Cardiac septum (tissue), 1 donor: Measurements from ENCODE around the gene MIPEP. TPM values are rescaled to one million over a fixed set of nuclear protein-coding genes. Genes with fewer than 3 reads are reported as not detected.

ENCODE experiments used
- DNase-seq: peaks from one replicate; pipeline ENCODE4 v3.0.0-alpha.2; 2020; ENCODE audit warnings: low spot score
- intact Hi-C: fragments of 100-400 bp; cut with DNase I; formaldehyde crosslinking; loops from one replicate; pipeline ENCODE4 v1.14.0; 2022
- total RNA-seq: library from RNA; stranded (reverse); fragmentation: NEBNext Ultra II Directional; extraction: Animal tissue kit (Norgen Biotek cat#: 25700); gene quantifications from one replicate; pipeline ENCODE4 v1.2.1, GENCODE V29; 2021
- donor health status: DM: no; HTN: no; CAD: no.

The MIPEP gene
- total RNA-seq, 1 donor from 2014 or later: 30.4 TPM

GRCh38 chr13:23859455-23859854 is 29.7 kb downstream of the MIPEP start:
- intact Hi-C loops: no loop called here
- no peak for DNase-seq

- no peak for DNase-seq
- intact Hi-C loops: no loop called here
Measured at GRCh38 chr13:23858546-23858945, 30.7 kb downstream of the MIPEP start.

- DNase-seq: no peak
- intact Hi-C loops: no loop called here
Measured at GRCh38 chr13:23856008-23856750, 33.0 kb downstream of the MIPEP start.

GRCh38 chr13:23855360-23855759 is 33.8 kb downstream of the MIPEP start:
- no peak for DNase-seq
- intact Hi-C loops: no loop called here

GRCh38 chr13:23852351-23852750 is 36.8 kb downstream of the MIPEP start:
- intact Hi-C loops: no loop called here

GRCh38 chr13:23851106-23851505 is 38.1 kb downstream of the MIPEP start:
- no peak for DNase-seq
- intact Hi-C loops: no loop called here

More at GRCh38 chr13:23852351-23852750, 36.8 kb downstream of the MIPEP start:
- no peak for DNase-seq

GRCh38 chr13:23850134-23850533 is 39.1 kb downstream of the MIPEP start:
- intact Hi-C loops: no loop called here
- no peak for DNase-seq

GRCh38 chr13:23849670-23850069 is 39.5 kb downstream of the MIPEP start:
- DNase-seq: no peak
- intact Hi-C loops: no loop called here

GRCh38 chr13:23848646-23849141 is 40.5 kb downstream of the MIPEP start:
- intact Hi-C loops: no loop called here
- no peak for DNase-seq

GRCh38 chr13:23848019-23848418 is 41.2 kb downstream of the MIPEP start:
- DNase-seq: no peak
- intact Hi-C loops: no loop called here

- intact Hi-C loops: no loop called here
- no peak for DNase-seq
Measured at GRCh38 chr13:23847497-23847896, 41.7 kb downstream of the MIPEP start.

- intact Hi-C loops: no loop called here
- no peak for DNase-seq
Measured at GRCh38 chr13:23845105-23845725, 44.0 kb downstream of the MIPEP start.

- no peak for DNase-seq
- intact Hi-C loops: no loop called here
Measured at GRCh38 chr13:23844132-23844531, 45.1 kb downstream of the MIPEP start.

GRCh38 chr13:23843436-23843835 is 45.8 kb downstream of the MIPEP start:
- intact Hi-C loops: no loop called here
- DNase-seq: no peak

GRCh38 chr13:23842406-23842805 is 46.8 kb downstream of the MIPEP start:
- DNase-seq: no peak
- intact Hi-C loops: no loop called here

GRCh38 chr13:23833733-23834611 is 55.2 kb downstream of the MIPEP start:
- DNase-seq: no peak
- intact Hi-C loops: no loop called here

- intact Hi-C loops: no loop called here
Measured at GRCh38 chr13:23828866-23829265, 60.3 kb downstream of the MIPEP start.

GRCh38 chr13:23828086-23828485 is 61.1 kb downstream of the MIPEP start:
- intact Hi-C loops: no loop called here

More at GRCh38 chr13:23828866-23829265, 60.3 kb downstream of the MIPEP start:
- DNase-seq: no peak

GRCh38 chr13:23825179-23825578 is 64.0 kb downstream of the MIPEP start:
- intact Hi-C loops: no loop called here
- DNase-seq: no peak

More at GRCh38 chr13:23828086-23828485, 61.1 kb downstream of the MIPEP start:
- no peak for DNase-seq

- intact Hi-C loops: no loop called here
- no peak for DNase-seq
Measured at GRCh38 chr13:23824371-23824770, 64.8 kb downstream of the MIPEP start.
